Esophagus squamous epithelium (tissue), 5 donors: Measurements from ENCODE around the gene SNX8. TPM values are rescaled to one million over a fixed set of nuclear protein-coding genes. Genes with fewer than 3 reads are reported as not detected.

ENCODE experiments used
- DNase-seq: peaks from one replicate; lab custom pipeline; 2025; lab: John Stamatoyannopoulos, UW
- H3K27ac ChIP-seq, 4 donors: fragments of 200-600 bp; sonication (generic); one replicate each; pipeline ENCODE4 v1.5.1; 2016 to 2019; ENCODE audit warnings: mild to moderate bottlenecking in 1 of 4
- H3K27me3 ChIP-seq, 4 donors: fragments of 200-600 bp; sonication (generic); 1 replicate in 3 of 4; 2 replicates in 1 of 4; pipeline versions ENCODE4 v1.5.1 to v1.6.0; 2017 to 2021; ENCODE audit warnings: antibody characterized with exemption in 1 of 4
- H3K36me3 ChIP-seq, 3 donors: fragments of 200-600 bp; sonication (generic); one replicate each; pipeline ENCODE4 v1.5.1; 2016 to 2019
- H3K4me1 ChIP-seq, 3 donors: fragments of 200-600 bp; sonication (generic); one replicate each; pipeline ENCODE4 v1.5.1; 2017 to 2019
- H3K4me3 ChIP-seq, 4 donors: fragments of 200-600 bp; sonication (generic); 1 replicate in 3 of 4; 2 replicates in 1 of 4; pipeline ENCODE4 v1.5.1; 2016 to 2019; ENCODE audit warnings: mild to moderate bottlenecking in 2 of 4, moderate library complexity in 1 of 4
- H3K9me3 ChIP-seq, 3 donors: fragments of 200-600 bp; sonication (generic); one replicate each; pipeline ENCODE4 v1.5.1; 2016 to 2019
- POLR2A ChIP-seq, 4 donors: fragments of 450-650 bp; IDR thresholded peaks; one replicate each; pipeline ENCODE4 v1.6.1; 2017; ENCODE audit warnings: antibody characterized with exemption in 4 of 4, mild to moderate bottlenecking in 4 of 4, moderate library complexity in 3 of 4
- WGBS, 2 donors: methylation state at CpG; one replicate each; pipeline ENCODE4 v1.1.5; 2018; 5-methylcytosine and 5-hydroxymethylcytosine counted together
- intact Hi-C: fragments of 100-400 bp; cut with DNase I; formaldehyde crosslinking; loops from one replicate; pipeline ENCODE4 v1.15.0; 2022
- total RNA-seq, 4 donors: library from RNA; depleted of rRNA; stranded (reverse); fragments of >200 nt; gene quantifications; one replicate each; pipeline ENCODE4 v1.1.0, GENCODE V29; 2016
- TF ChIP-seq, protein P1 (sequence below), 6 experiments: fragments of 450-650 bp in 4 of 6; fragments of 200-600 bp in 2 of 6; sonication (generic) in 2 of 6; IDR thresholded peaks; one replicate each; pipeline ENCODE4 v1.5.1; 2016 to 2019; ENCODE audit warnings: antibody characterized with exemption in 6 of 6, mild to moderate bottlenecking in 4 of 6, moderate library complexity in 4 of 6
- donor health status: DM: yes; HTN: yes; CAD: no.

Gene SNX8, protein sequence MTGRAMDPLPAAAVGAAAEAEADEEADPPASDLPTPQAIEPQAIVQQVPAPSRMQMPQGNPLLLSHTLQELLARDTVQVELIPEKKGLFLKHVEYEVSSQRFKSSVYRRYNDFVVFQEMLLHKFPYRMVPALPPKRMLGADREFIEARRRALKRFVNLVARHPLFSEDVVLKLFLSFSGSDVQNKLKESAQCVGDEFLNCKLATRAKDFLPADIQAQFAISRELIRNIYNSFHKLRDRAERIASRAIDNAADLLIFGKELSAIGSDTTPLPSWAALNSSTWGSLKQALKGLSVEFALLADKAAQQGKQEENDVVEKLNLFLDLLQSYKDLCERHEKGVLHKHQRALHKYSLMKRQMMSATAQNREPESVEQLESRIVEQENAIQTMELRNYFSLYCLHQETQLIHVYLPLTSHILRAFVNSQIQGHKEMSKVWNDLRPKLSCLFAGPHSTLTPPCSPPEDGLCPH
- total RNA-seq = 10 to 100 TPM in 3 of 4 donors, 1 to 10 TPM in 1; 4.7 to 17.9 (median 12.5) TPM

DNA sequence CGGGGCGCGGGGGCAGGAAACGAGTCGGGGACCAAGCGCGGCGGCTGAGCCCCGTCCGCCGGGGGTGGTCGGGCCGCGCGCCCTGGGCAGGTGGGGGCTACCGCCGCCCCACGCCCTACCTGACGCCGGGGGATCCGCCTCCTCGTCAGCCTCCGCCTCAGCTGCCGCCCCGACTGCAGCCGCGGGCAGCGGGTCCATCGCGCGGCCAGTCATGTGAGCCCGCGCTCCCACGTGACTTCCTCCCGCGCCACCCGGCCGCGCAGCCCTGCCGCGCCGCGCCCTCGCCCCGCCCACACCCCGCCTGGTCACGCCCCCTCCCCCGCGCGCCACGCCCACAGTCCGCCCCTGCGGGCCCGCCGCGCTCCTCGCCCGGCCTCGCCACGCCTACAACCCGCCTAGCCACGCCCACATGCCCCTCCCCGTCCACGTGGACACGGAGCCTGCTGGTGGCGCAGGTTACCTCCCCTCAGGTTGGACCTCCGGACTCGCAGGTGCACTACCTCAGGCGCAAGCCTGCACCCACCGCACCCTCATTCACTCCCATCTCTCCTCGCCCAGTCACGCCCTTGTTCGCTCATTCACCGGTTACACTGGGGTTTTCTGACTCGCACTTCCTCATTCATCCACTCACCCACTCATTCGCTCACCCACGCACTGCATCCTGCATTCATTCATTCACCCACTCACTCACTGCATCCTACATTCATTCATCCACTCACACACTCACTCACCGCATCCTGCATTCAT, at the start of gene SNX8:
Gene SNX8, minus strand, starts transcription at position 233 of the 747 bp plus-strand sequence. Its CDS starts 20 bp downstream, at position 213.
- WGBS, 2 donors = 1 to 2% methylated on average over 16 to 34 of the region's 78 CpGs
- H3K27ac ChIP-seq = peak within 1 kb of the TSS; percentile 84 to 93 (median 90)
- intact Hi-C loops = no loop called here
- H3K36me3 ChIP-seq = peaks cover 0 to 7% (median 0%) of the 10 kb centered on the region in 3 donors
- H3K4me3 ChIP-seq = peak within 1 kb of the TSS; percentile 69 to 99 (median 94)
- no peaks in the 10 kb centered on the region for H3K9me3 ChIP-seq
- peak in 2 of 4 donors; percentile 60 to 69 for TF ChIP-seq POLR2A (IDR thresholded peaks at IDR 0.05)
- TF ChIP-seq, protein P1, sequence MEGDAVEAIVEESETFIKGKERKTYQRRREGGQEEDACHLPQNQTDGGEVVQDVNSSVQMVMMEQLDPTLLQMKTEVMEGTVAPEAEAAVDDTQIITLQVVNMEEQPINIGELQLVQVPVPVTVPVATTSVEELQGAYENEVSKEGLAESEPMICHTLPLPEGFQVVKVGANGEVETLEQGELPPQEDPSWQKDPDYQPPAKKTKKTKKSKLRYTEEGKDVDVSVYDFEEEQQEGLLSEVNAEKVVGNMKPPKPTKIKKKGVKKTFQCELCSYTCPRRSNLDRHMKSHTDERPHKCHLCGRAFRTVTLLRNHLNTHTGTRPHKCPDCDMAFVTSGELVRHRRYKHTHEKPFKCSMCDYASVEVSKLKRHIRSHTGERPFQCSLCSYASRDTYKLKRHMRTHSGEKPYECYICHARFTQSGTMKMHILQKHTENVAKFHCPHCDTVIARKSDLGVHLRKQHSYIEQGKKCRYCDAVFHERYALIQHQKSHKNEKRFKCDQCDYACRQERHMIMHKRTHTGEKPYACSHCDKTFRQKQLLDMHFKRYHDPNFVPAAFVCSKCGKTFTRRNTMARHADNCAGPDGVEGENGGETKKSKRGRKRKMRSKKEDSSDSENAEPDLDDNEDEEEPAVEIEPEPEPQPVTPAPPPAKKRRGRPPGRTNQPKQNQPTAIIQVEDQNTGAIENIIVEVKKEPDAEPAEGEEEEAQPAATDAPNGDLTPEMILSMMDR (IDR thresholded peaks at IDR 0.05) = no peak
- DNase-seq = peak; percentile 63
- no peaks in the 10 kb centered on the region for H3K27me3 ChIP-seq
- H3K4me1 ChIP-seq = peaks cover 7 to 27% (median 8%) of the 10 kb centered on the region in 3 donors

DNA sequence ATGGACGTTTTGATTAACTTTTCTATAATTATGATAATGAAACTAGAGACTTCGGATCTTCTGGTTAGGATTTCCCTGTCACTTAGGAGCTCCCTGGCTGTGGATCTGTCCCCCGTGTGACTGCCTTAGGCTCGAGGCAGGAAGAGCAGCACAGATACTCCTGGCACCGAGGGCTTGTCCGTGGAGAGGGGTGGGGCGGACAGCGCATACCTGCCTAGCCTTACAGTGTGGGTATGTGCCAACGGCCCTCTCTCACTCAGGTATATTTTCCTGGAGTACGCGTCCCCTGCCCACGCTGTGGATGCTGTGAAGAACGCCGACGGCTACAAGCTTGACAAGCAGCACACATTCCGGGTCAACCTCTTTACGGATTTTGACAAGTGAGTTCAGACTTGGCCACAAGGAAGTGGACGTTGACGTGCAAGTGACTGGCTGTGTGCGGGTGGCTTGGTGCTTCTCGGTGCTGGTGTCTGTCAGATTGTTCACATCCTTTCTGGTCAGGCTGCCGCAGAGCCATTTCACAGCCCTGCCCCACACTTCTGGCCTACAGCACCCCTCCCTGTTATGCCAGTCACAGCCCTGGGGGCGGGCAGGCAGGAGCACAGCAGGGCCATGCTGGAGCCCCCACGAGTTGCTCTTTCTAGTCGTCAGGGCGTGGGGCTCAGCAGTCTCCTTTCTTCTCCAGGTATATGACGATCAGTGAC, 48.3 kb upstream of the SNX8 start:
- Histone ChIP-seq H3K27ac (peak overlapping the region in 1 of 4 donors; percentile 9), H3K4me1 (peaks cover 8 to 44% (median 21%) of the 10 kb centered on the region in 3 donors), H3K36me3 (peaks cover 49 to 95% (median 62%) of the 10 kb centered on the region in 3 donors), H3K27me3 (no peaks in the 10 kb centered on the region), H3K4me3 (no peak overlapping the region), H3K9me3 (no peaks in the 10 kb centered on the region)
- no peak for TF ChIP-seq POLR2A (IDR thresholded peaks at IDR 0.05)
- TF ChIP-seq, protein P1 (IDR thresholded peaks at IDR 0.05) = no peak
- intact Hi-C loops = no loop called here
- no peak for DNase-seq
- 87 to 88% methylated on average over 17 to 23 of the region's 27 CpGs for WGBS, 2 donors

DNA sequence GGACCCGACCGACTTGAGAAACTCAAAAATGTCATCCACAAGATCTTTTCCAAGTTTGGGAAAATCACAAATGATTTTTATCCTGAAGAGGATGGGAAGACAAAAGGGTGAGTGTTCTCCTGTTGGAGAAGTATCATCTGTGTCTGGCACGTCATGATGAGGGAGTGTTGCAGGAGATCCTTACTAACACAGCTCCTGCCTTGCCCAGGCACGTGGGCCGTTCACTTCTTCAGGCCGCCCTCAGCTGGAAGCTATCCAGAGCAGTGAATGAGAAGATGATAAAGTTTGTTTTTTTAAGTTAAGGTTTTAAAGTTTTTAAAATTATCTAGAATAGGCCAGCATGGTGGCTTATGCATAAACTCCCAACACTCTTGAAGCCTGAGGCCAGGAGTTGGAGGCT, 46.6 kb upstream of the SNX8 start:
- intact Hi-C loops = no loop called here
- peaks cover 32 to 85% (median 46%) of the 10 kb centered on the region in 3 donors for H3K36me3 ChIP-seq

GRCh38 chr7:2359610-2360009, 45.4 kb upstream of the SNX8 start:
- 87 to 90% methylated on average over 8 to 11 of the region's 11 CpGs for WGBS, 2 donors
- peaks cover 26 to 67% (median 40%) of the 10 kb centered on the region in 3 donors for H3K4me1 ChIP-seq
- DNase-seq = no peak
- intact Hi-C loops = loop anchor here (10.0 kb wide), 1 partner anchor 115 kb away; the partner anchor contains the start of genes MRM2 and NUDT1
- H3K9me3 ChIP-seq = no peaks in the 10 kb centered on the region
- peaks cover 24 to 73% (median 34%) of the 10 kb centered on the region in 3 donors for H3K36me3 ChIP-seq
- TF ChIP-seq, protein P1 (IDR thresholded peaks at IDR 0.05) = no peak
- no peak for TF ChIP-seq POLR2A (IDR thresholded peaks at IDR 0.05)
- H3K4me3 ChIP-seq = no peak overlapping the region
- no peak overlapping the region for H3K27ac ChIP-seq
- no peaks in the 10 kb centered on the region for H3K27me3 ChIP-seq

More for the DNA sequence above, 46.6 kb upstream of the SNX8 start:
- WGBS, 2 donors = 49 to 75% methylated on average over 6 of the region's 6 CpGs
- no peaks in the 10 kb centered on the region for H3K27me3 ChIP-seq
- DNase-seq = no peak
- no peak overlapping the region for H3K27ac ChIP-seq
- H3K4me3 ChIP-seq = no peak overlapping the region
- no peak for TF ChIP-seq POLR2A (IDR thresholded peaks at IDR 0.05)
- TF ChIP-seq, protein P1 (IDR thresholded peaks at IDR 0.05) = no peak
- H3K9me3 ChIP-seq = no peaks in the 10 kb centered on the region
- peaks cover 22 to 62% (median 38%) of the 10 kb centered on the region in 3 donors for H3K4me1 ChIP-seq
